Measurements from ENCODE around the gene L3MBTL3.

The L3MBTL3 gene

DNA sequence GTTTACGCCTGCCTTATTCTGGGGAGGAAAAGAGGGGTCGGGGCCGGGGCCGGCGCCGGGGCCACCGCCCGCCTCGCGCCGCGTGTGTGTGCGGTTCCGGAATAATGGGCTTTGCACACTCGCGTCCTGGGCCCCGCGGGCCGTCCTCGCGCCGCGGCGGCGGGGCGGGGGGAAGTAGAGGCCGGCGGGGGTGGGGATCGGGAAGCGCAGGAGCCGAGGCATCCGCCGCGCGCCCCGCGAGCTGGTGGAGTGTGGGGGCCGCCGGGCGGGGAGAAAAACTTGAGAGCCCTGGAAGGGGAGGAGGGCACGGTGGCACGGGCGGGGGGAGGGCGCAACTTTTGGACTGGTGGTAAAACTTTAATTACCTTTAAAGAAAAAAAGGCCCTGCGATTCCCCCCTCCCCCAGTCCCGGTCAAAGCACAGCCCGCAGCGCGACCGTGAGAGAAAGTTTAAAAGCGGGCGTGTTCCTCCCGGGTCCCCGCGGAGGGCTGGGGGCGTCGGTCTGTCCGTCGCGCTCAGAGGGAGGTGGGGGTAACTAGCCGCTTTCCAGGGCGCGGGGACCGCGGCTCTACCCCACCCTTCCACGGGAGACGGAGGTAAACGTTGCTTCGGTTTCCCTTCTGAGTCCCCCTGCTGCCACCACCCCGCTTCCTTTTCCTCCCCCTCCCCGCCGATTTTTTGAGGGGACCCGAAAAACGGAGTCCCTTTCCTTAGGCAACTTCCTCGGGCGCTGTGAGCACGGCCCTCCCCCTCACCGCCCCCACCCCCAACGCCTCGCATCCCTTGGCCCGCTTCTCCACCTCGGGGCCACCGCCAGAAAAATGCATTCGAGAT lies 1.9 kb downstream of the L3MBTL3 start:
- TF ChIP-seq ZNF70 (CRISPR knock-in tag; IDR thresholded peaks at IDR 0.05) (no peak), TOX (CRISPR knock-in tag; IDR thresholded peaks at IDR 0.05; ENCODE audit: borderline replicate concordance) (no peak), RARB (CRISPR knock-in tag; IDR thresholded peaks at IDR 0.05) (no peak), ZFP3 (CRISPR knock-in tag; IDR thresholded peaks at IDR 0.05) (no peak), ISL1 (CRISPR knock-in tag; IDR thresholded peaks at IDR 0.05) (no peak), ZNF565 (CRISPR knock-in tag; conservative IDR thresholded peaks at IDR 0.05; ENCODE audit: low read depth) (no peak), ZFP30 (CRISPR knock-in tag; IDR thresholded peaks at IDR 0.05) (no peak), CSDC2 (CRISPR knock-in tag; IDR thresholded peaks at IDR 0.05) (no peak), OSR1 (CRISPR knock-in tag; IDR thresholded peaks at IDR 0.05) (no peak), ZC3H10 (CRISPR knock-in tag; IDR thresholded peaks at IDR 0.05) (no peak), PPARA (CRISPR knock-in tag; IDR thresholded peaks at IDR 0.05; ENCODE audit: borderline replicate concordance) (no peak), ARNTL (CRISPR knock-in tag; IDR thresholded peaks at IDR 0.05; ENCODE audit: borderline replicate concordance, low read depth) (no peak), ZNF8 (CRISPR knock-in tag; IDR thresholded peaks at IDR 0.05) (no peak)
- TF ChIP-seq, protein P1, sequence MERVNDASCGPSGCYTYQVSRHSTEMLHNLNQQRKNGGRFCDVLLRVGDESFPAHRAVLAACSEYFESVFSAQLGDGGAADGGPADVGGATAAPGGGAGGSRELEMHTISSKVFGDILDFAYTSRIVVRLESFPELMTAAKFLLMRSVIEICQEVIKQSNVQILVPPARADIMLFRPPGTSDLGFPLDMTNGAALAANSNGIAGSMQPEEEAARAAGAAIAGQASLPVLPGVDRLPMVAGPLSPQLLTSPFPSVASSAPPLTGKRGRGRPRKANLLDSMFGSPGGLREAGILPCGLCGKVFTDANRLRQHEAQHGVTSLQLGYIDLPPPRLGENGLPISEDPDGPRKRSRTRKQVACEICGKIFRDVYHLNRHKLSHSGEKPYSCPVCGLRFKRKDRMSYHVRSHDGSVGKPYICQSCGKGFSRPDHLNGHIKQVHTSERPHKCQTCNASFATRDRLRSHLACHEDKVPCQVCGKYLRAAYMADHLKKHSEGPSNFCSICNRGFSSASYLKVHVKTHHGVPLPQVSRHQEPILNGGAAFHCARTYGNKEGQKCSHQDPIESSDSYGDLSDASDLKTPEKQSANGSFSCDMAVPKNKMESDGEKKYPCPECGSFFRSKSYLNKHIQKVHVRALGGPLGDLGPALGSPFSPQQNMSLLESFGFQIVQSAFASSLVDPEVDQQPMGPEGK (CRISPR knock-in tag; IDR thresholded peaks at IDR 0.05; ENCODE audit: borderline replicate concordance) = no peak
- TF ChIP-seq, protein P2, sequence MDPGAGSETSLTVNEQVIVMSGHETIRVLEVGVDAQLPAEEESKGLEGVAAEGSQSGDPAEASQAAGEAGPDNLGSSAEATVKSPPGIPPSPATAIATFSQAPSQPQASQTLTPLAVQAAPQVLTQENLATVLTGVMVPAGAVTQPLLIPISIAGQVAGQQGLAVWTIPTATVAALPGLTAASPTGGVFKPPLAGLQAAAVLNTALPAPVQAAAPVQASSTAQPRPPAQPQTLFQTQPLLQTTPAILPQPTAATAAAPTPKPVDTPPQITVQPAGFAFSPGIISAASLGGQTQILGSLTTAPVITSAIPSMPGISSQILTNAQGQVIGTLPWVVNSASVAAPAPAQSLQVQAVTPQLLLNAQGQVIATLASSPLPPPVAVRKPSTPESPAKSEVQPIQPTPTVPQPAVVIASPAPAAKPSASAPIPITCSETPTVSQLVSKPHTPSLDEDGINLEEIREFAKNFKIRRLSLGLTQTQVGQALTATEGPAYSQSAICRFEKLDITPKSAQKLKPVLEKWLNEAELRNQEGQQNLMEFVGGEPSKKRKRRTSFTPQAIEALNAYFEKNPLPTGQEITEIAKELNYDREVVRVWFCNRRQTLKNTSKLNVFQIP (CRISPR knock-in tag; IDR thresholded peaks at IDR 0.05; ENCODE audit: borderline replicate concordance, low read depth) = no peak
- TF ChIP-seq, protein P3, sequence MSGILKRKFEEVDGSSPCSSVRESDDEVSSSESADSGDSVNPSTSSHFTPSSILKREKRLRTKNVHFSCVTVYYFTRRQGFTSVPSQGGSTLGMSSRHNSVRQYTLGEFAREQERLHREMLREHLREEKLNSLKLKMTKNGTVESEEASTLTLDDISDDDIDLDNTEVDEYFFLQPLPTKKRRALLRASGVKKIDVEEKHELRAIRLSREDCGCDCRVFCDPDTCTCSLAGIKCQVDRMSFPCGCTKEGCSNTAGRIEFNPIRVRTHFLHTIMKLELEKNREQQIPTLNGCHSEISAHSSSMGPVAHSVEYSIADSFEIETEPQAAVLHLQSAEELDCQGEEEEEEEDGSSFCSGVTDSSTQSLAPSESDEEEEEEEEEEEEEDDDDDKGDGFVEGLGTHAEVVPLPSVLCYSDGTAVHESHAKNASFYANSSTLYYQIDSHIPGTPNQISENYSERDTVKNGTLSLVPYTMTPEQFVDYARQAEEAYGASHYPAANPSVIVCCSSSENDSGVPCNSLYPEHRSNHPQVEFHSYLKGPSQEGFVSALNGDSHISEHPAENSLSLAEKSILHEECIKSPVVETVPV (CRISPR knock-in tag; IDR thresholded peaks at IDR 0.05) = no peak
- ATAC-seq = peak; percentile 20

DNA sequence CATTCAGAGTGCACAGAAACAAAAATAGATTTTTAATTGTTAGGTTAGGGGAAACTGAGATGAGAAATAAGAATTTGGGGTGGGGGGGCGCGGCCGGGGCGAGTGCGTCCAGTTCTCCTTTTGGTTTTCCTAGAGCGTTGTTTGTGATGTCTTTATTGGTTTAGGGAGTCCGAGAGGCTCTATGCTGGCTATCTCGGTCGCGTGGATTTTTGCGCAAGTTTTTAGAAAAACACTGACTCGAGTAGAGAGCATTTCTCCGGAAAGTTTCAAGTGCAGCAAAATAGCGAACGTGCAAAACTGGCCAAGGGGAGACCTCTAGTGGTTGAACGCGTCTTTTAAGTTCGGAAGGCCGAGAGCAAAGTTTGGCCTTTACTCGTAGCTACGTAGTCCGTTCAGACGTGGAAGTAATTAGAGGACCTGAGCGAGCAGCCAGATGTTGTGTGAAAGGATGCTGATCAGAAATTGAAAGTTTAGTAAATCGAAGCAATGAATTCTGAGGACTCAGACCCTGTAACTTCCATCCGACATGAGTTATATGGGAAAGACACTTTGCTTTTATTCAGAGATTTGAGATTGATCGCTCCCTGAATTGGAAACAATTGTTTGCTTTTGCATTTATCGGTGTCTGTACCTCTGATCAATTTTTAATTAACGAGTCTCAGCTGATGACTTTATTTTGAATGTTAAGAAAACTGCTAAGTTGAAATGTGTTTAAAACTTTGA lies 2.7 kb downstream of the L3MBTL3 start:
- peak; percentile 83 for ATAC-seq
- TF ChIP-seq ZNF565 (CRISPR knock-in tag; conservative IDR thresholded peaks at IDR 0.05; ENCODE audit: low read depth) (no peak), ARNTL (CRISPR knock-in tag; IDR thresholded peaks at IDR 0.05; ENCODE audit: borderline replicate concordance, low read depth) (no peak), GLIS3 (CRISPR knock-in tag; IDR thresholded peaks at IDR 0.05) (no peak), ZC3H10 (CRISPR knock-in tag; IDR thresholded peaks at IDR 0.05) (no peak), ZNF70 (CRISPR knock-in tag; IDR thresholded peaks at IDR 0.05) (no peak), ISL1 (CRISPR knock-in tag; IDR thresholded peaks at IDR 0.05) (no peak)

DNA sequence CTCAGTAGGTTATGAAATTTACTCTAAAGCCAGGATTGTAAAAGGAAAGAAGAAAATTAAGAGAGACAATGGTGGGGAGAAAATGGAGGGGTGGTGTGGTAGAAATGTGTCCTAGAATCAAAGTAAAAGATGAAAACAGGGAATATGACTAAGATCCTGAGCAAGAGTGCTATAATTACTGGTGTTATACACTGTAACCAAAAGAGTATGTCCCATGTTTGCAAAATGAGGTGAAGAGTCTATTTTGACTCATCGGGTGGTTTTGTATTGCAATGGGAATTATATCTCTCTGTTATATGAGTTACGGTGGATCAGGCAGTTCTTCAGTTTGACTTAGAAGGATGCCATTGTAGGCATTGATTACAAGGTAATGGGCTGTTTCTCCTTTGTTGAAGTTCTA lies 8.5 kb downstream of the L3MBTL3 start:
- no peak for ATAC-seq
- TF ChIP-seq TOX (CRISPR knock-in tag; IDR thresholded peaks at IDR 0.05; ENCODE audit: borderline replicate concordance) = no peak
- TF ChIP-seq ISL1 (CRISPR knock-in tag; IDR thresholded peaks at IDR 0.05) = no peak
- TF ChIP-seq ZFP3 (CRISPR knock-in tag; IDR thresholded peaks at IDR 0.05) = no peak
- TF ChIP-seq ZNF70 (CRISPR knock-in tag; IDR thresholded peaks at IDR 0.05) = no peak
- TF ChIP-seq, protein P4, sequence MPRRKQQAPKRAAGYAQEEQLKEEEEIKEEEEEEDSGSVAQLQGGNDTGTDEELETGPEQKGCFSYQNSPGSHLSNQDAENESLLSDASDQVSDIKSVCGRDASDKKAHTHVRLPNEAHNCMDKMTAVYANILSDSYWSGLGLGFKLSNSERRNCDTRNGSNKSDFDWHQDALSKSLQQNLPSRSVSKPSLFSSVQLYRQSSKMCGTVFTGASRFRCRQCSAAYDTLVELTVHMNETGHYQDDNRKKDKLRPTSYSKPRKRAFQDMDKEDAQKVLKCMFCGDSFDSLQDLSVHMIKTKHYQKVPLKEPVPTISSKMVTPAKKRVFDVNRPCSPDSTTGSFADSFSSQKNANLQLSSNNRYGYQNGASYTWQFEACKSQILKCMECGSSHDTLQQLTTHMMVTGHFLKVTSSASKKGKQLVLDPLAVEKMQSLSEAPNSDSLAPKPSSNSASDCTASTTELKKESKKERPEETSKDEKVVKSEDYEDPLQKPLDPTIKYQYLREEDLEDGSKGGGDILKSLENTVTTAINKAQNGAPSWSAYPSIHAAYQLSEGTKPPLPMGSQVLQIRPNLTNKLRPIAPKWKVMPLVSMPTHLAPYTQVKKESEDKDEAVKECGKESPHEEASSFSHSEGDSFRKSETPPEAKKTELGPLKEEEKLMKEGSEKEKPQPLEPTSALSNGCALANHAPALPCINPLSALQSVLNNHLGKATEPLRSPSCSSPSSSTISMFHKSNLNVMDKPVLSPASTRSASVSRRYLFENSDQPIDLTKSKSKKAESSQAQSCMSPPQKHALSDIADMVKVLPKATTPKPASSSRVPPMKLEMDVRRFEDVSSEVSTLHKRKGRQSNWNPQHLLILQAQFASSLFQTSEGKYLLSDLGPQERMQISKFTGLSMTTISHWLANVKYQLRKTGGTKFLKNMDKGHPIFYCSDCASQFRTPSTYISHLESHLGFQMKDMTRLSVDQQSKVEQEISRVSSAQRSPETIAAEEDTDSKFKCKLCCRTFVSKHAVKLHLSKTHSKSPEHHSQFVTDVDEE (CRISPR knock-in tag; IDR thresholded peaks at IDR 0.05) = no peak
- no peak for TF ChIP-seq ZC3H10 (CRISPR knock-in tag; IDR thresholded peaks at IDR 0.05)
- TF ChIP-seq SNAI2 (CRISPR knock-in tag; IDR thresholded peaks at IDR 0.05) = no peak
- TF ChIP-seq, protein P1 (CRISPR knock-in tag; IDR thresholded peaks at IDR 0.05; ENCODE audit: borderline replicate concordance) = no peak
- TF ChIP-seq CSDC2 (CRISPR knock-in tag; IDR thresholded peaks at IDR 0.05) = no peak
